Type B pancreatic cell (in vitro differentiated cells): ENCODE measurements around the gene TUBA1B. TPM values are rescaled to one million over a fixed set of nuclear protein-coding genes. Genes with fewer than 3 reads are reported as not detected.

Experiments
- DNase-seq: peaks from one replicate; pipeline ENCODE4 v3.0.0; 2021; ENCODE audit warnings: mixed read lengths; ENCODE audit not compliant: unreplicated experiment; ENCODE audit errors: extremely low spot score
- H3K27ac Mint-ChIP-seq: 2 replicates; pipeline ENCODE4 v1.8.0; 2021; ENCODE audit warnings: mild to moderate bottlenecking, mixed read lengths
- H3K27me3 Mint-ChIP-seq: 2 replicates; pipeline ENCODE4 v1.8.0; 2021; ENCODE audit warnings: mixed read lengths
- H3K36me3 Mint-ChIP-seq: 2 replicates; pipeline ENCODE4 v1.8.0; 2021; ENCODE audit warnings: mixed read lengths
- H3K4me1 Mint-ChIP-seq: one replicate; pipeline ENCODE4 v1.8.0; 2021; ENCODE audit warnings: mixed read lengths; ENCODE audit not compliant: unreplicated experiment
- H3K4me3 Mint-ChIP-seq: 2 replicates; pipeline ENCODE4 v1.8.0; 2021; ENCODE audit warnings: mild to moderate bottlenecking, mixed read lengths
- H3K9me3 Mint-ChIP-seq: 2 replicates; pipeline ENCODE4 v1.8.0; 2021; ENCODE audit warnings: mixed read lengths
- CTCF ChIP-seq: fragments of 200-600 bp; sonication (generic); conservative IDR thresholded peaks from 2 replicates; pipeline ENCODE4 v1.5.0; 2021; ENCODE audit warnings: antibody characterized with exemption, mild to moderate bottlenecking
- total RNA-seq: library from RNA; stranded (reverse); gene quantifications from 2 replicates; pipeline ENCODE4 v1.2.1, GENCODE V29; 2021; ENCODE audit warnings: low replicate concordance

The TUBA1B gene
- total RNA-seq, 1 donor from 2014 or later, result 1,458 TPM

- Mint-ChIP-seq H3K27me3 (peaks cover 57% of the 10 kb centered on the region), H3K9me3 (no peaks in the 10 kb centered on the region), H3K27ac (no peak overlapping the region), H3K4me3 (no peak overlapping the region), H3K36me3 (no peaks in the 10 kb centered on the region), H3K4me1 (no peaks in the 10 kb centered on the region)
- no peak for DNase-seq
- no peak for TF ChIP-seq CTCF
These were observed 46.8 kb downstream of the TUBA1B start for GRCh38 chr12:49084438-49084837.

GRCh38 chr12:49079793-49080192, 51.4 kb downstream of the TUBA1B start:
- H3K9me3 Mint-ChIP-seq, result no peaks in the 10 kb centered on the region
- H3K36me3 Mint-ChIP-seq, result no peaks in the 10 kb centered on the region
- H3K4me3 Mint-ChIP-seq, result no peak overlapping the region
- no peak for TF ChIP-seq CTCF
- H3K27ac Mint-ChIP-seq, result no peak overlapping the region
- H3K27me3 Mint-ChIP-seq, result peaks cover 28% of the 10 kb centered on the region
- DNase-seq, result no peak
- H3K4me1 Mint-ChIP-seq, result no peaks in the 10 kb centered on the region

Other genes with a start within 250 kb of the TUBA1B start
- 44.6 and 56.3 TPM in 2 replicates for gene FKBP11, start 205.9 kb downstream of the TUBA1B start, total RNA-seq
- 161 and 168 TPM in 2 replicates for gene ARF3, start 173.9 kb downstream of the TUBA1B start, total RNA-seq
- gene WNT10B, start 159.7 kb downstream of the TUBA1B start, total RNA-seq, result 6.2 and 6.3 TPM in 2 replicates
- 28.9 TPM in 1 of 2 replicates, not detected in the other for gene WNT1, start 153.1 kb downstream of the TUBA1B start, total RNA-seq
- gene DDN, start 132.0 kb downstream of the TUBA1B start, total RNA-seq, result 0.45 and 8.8 TPM in 2 replicates
- gene PRKAG1, start 112.6 kb downstream of the TUBA1B start, total RNA-seq, result 58.7 and 66.3 TPM in 2 replicates
- gene KMT2D, start 70.6 kb downstream of the TUBA1B start, total RNA-seq, result 95.4 and 97.6 TPM in 2 replicates
- 0.88 and 1.8 TPM in 2 replicates for gene RHEBL1, start 61.4 kb downstream of the TUBA1B start, total RNA-seq
- 0.56 TPM in 1 of 2 replicates, not detected in the other for gene DHH, start 36.6 kb downstream of the TUBA1B start, total RNA-seq
- gene LMBR1L, start 20.5 kb downstream of the TUBA1B start, total RNA-seq, result 101 and 105 TPM in 2 replicates
- 211 and 489 TPM in 2 replicates for gene TUBA1A, start 57.7 kb upstream of the TUBA1B start, total RNA-seq
- 187 and 221 TPM in 2 replicates for gene TUBA1C, start 133.7 kb upstream of the TUBA1B start, total RNA-seq
- 1.8 and 7.3 TPM in 2 replicates for gene PRPH, start 163.8 kb upstream of the TUBA1B start, total RNA-seq
- 21.7 and 66.3 TPM in 2 replicates for gene TROAP, start 191.9 kb upstream of the TUBA1B start, total RNA-seq
- 0.17 and 1.2 TPM in 2 replicates for gene C1QL4, start 205.8 kb upstream of the TUBA1B start, total RNA-seq
- gene DNAJC22, start 215.5 kb upstream of the TUBA1B start, total RNA-seq, result 3.6 and 5.0 TPM in 2 replicates
- gene SPATS2, start 236.1 kb upstream of the TUBA1B start, total RNA-seq, result 32.0 and 40.3 TPM in 2 replicates